ENCODE measurements around the gene A4GALT. TPM values are rescaled to one million over a fixed set of nuclear protein-coding genes. Genes with fewer than 3 reads are reported as not detected.
"Not testable (repeated sequence)": the region's sequence is repeated elsewhere in the genome, so short reads cannot be mapped to it uniquely, and the experiment has no call there.

The A4GALT gene
- polyA plus RNA-seq, 1 donor: 37.0 TPM

- DNase-seq: no peak
Observed at GRCh38 chr22:42680648-42681047, 40.0 kb downstream of the A4GALT start.

GRCh38 chr22:42679691-42680090 lies 41.0 kb downstream of the A4GALT start:
- DNase-seq: no peak

GRCh38 chr22:42678894-42679293 lies 41.8 kb downstream of the A4GALT start:
- no peak for DNase-seq

DNA sequence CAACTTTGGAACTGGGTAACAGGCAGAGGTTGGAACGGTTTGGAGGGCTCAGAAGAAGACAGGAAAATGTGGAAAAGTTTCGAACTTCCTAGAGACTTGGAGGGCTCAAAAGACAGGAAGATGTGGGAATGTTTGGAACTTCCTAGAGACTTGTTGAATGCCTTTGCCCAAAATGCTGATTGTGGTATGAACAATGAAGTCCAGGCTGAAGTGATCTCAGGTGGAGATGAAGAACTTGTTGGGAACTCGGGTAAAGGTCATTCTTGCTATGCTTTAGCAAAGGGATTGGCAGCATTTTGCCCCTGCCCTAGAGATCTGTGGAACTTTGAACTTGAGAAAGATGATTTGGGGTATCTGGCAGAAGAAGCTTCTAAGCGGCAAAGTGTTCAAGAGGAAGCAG lies 42.7 kb downstream of the A4GALT start:
- DNase-seq: not testable (repeated sequence)

DNA sequence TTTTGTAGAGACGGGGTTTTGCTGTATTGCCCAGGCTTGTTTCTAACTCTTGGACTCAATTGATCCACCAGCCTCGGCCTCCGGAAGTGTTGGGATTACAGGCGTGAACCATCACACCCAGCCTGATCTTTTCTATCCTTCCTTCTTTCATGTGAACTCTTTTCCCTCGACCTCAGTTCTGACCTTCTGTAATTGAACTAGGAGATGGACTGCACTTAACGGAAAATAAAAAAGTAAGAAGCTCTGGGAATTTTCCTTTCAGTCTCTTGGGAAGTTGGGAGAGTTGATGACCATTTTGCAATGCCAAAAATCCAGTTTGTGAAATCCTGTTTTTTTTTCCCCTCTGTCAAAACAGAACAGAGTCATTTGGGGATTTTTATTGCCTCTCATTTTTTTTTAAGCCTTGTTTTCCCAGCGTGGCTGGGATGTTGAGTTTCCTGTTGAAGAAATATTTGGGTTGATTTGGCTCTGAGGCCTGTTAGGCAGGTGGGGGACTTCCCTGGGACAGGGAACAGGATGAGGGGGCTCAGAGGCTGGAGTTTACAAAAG lies 44.5 kb downstream of the A4GALT start:
- DNase-seq: no peak

DNA sequence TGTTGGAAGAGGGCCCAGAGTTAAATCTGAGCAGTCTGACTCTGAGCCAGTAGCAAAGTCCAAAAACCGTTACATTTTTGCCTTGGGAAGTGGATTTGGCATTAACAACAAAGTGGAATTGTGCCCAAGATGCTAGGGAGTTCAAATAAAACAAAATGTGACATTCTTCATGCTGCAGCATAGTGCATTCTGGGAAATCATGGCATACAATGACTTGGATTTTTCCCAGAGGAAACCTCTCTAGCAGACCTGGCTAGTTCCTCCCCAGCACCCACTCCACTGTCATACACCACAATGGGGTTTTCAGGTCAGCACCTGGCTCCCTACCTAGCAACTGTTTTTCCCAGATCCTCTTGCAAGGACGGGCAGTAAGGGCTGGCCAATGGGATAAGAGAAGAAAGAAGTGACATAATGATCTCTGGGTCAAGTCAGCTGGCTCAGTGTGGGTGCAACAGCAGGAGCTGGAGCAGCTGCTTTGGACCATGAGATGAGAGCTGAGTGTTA lies 46.7 kb downstream of the A4GALT start:
- DNase-seq: no peak

GRCh38 chr22:42673071-42673470 lies 47.6 kb downstream of the A4GALT start:
- not testable (repeated sequence) for DNase-seq

DNA sequence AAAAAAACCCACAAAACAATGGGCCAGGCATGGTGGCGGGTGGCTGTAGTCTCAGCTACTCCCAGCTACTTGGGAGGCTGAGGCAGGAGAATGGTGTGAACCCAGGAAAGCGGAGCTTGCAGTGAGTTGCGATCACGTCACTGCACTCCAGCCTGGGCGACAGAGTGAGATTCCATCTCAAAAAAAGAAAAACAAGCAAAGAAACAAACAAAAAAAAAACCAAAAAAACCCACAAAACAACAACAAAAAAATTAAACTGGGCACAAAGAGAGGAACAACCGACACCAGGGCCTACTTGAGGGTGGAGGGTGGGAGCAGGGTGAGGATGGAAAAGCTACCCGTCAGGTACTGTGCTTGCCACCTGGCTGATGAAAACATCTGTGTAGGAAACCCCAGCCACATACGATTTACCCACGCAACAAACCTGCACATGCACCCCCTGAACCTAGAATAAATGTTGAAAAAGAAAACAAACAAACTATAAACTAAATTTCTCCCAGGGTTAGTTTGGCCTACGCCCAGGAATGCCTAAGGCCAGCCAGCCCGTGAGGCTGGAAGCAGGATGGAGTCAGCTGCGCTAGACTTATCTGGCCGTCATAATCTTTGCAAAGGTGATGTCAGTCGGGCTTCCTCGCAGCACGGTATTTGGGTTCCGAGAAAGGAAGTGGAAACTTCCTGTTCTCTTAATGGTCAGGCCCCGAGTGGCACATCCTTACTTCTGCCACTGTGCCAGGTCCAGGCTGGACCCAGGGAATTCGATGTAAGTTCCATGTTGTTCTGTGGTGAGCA lies 49.6 kb downstream of the A4GALT start:
- DNase-seq: no peak

GRCh38 chr22:42670046-42670445 lies 50.6 kb downstream of the A4GALT start:
- DNase-seq: no peak

- not testable (repeated sequence) for DNase-seq
Observed at GRCh38 chr22:42666393-42666792, 54.3 kb downstream of the A4GALT start.

- DNase-seq: no peak
Observed at GRCh38 chr22:42664976-42665831, 55.5 kb downstream of the A4GALT start.

DNA sequence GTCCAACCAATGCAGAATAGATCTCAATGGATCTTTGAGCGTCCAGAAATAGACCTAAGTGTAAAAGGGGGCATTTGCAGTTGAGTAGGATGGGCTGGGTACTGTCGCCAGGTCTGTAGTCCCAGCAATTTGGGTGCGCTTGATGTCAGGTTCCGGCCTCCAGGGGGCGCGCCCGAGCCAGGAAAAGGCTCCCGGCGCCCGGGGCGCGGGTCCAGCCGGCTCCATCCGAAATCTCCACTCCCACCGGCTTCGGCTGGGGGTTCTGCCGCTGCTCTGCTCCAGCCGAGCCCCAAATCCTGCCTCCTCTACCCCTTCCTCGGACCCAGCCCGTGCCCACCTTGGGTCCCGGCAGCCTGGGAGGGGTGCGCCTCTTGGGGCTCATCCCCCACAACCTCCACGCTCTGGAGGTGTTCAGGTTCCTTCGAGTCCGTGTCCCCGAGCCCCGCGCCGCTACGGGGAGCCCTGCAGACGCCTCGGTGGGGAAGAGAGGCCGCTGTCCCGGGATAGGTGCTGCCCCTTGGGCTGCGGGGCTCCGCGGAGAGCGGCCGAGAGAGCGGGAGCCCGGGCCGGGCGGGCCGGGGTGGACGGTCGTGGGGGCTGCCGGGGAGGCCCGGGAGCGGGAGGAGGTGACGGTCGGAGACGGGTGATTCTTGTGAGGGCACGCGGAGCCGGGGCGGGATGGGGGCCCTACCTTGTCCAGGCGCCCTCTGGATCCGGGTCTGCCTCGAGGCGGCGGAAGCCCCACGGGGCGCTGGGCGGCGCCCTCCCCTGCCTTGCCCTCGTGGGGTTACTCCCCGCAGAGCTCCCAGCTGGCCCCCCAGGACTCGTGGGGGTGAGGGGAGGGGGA lies 58.5 kb downstream of the A4GALT start:
- peak; percentile 85 for DNase-seq

- no peak for DNase-seq
Observed at GRCh38 chr22:42656578-42656977, 64.1 kb downstream of the A4GALT start.

- DNase-seq: no peak
Observed at GRCh38 chr22:42655693-42656092, 65.0 kb downstream of the A4GALT start.

DNA sequence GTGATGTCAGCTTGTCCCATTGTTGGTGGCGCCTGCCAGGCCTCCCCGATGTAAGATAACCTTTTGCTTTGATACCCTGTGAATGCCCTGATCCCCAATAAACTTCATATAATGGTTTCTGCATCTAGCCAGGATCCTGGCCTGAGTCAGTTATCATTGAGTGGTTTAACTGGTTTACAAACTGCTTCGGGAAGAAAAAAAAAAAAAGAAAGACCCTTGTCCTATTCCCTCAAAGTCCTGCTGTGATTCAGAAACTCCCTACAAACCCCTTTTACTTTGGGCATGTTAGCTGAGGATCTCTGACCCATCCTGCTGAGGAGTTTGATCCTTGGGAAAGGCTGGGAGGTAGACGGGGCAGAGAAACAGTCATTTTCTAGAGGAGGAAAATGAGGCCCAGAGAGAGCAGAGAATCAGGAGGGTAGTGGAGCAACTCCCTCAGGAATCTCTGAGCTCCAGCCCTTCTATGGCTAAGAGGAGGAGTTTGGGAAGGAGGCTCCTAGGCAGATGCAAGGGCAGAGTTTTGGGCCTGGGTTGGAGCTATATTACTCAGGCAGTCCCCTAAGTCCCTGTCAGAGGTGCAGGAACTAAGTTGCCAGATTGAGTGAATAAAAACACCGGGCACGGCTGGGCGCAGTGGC lies 66.1 kb downstream of the A4GALT start:
- DNase-seq: no peak

DNA sequence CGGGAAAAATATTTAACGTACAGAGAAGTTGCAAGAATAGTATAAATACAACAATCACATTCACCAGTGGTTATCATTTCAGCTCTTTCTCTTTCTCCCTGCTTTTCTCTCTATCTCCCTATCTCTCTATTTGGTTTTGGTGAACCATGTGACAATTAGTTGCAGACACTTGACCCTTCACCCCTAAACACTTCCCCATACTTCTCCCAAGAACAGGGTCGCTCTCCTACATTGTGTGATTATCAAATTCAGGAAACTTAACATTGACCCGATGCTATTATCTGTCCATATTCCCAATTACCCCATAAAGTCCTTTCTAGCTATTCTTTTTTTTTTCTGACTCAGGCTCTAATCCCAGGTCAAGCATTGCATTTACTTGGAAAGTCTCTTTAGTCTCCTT lies 66.7 kb downstream of the A4GALT start:
- DNase-seq: no peak

DNA sequence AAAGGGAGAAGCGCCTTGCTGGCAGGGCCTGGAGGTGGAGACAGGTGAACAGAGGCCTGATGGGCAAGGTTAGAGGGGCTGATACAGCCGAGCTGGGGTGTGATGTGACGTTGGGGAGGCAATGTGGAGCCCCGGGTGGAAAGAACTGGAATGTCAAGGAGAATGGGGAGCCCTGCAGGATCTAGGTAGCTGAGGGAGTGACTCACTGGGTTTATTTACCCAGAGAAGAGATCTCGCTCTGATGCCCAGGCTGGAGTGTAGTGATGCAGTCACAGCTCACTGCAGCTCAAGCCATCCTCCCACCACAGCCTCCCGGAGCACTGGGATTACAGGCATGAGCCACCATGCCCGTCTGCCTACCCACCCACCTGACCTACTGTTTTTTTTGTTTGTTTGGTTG lies 69.5 kb downstream of the A4GALT start:
- no peak for DNase-seq

DNA sequence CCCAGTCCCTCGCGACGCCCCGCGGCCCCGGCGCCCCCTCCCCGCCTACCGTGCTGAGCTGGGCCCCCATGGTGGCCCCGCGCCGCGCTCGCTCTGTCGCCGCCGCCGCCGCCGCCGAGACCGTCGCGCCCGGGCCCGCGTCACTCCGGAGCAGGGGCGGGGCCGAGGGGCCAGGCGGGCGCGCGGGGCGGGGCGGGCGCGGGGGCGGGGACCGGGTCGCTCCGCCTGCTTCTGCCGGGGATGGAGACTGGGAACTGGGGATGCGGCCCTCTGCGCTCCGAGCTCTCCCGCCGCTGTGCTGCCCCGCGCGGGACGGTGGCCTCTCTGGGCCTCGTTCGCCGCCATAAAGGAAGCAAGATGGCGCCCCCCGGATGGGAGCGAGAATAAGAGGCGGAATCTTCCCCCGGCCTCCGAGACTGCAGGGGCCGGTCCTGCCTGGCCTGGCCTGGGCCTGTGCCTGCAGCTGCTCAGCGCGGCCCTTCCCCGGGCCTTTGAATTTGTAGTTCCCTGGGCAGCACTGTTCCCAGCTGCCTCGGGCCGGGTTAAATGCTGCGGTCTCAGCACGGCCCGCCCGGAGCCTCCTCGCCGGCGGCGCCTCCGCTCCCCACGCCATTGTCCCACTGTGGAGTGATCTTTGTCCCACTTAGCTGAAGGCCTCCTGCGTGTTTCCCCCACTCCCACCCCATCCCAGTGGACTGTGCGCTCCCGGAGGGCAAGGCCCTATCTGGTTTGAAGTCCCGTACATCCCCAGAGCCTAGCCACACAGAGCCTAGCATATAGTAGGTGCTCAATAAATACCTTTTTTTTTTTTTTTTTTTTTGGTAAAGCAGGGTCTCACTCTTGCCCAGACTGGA lies 71.2 kb downstream of the A4GALT start, which contains the start of gene CYB5R3:
Gene CYB5R3 (minus strand): TSS at position 147 of the 854 bp plus-strand sequence. CDS start 77 bp downstream, at position 70.
- DNase-seq: peak; percentile 84

GRCh38 chr22:42648368-42649245 lies 72.1 kb downstream of the A4GALT start:
- no peak for DNase-seq

- DNase-seq: no peak
Observed at GRCh38 chr22:42648017-42648367, 72.7 kb downstream of the A4GALT start.

Measured in hindlimb muscle (tissue), 1 donor.